Non-pigmented ciliary epithelial cell (primary cell): ENCODE measurements around the gene DRD2.

Experiments
- DNase-seq: peaks from one replicate; pipeline ENCODE4 v3.0.0-alpha.2; 2010; ENCODE audit warnings: low read depth

Gene DRD2

GRCh38 chr11:113398669-113399430 is 76.3 kb downstream of the DRD2 start:
- no peak for DNase-seq

- no peak for DNase-seq
These were observed 77.4 kb downstream of the DRD2 start for GRCh38 chr11:113397821-113398220.

DNA sequence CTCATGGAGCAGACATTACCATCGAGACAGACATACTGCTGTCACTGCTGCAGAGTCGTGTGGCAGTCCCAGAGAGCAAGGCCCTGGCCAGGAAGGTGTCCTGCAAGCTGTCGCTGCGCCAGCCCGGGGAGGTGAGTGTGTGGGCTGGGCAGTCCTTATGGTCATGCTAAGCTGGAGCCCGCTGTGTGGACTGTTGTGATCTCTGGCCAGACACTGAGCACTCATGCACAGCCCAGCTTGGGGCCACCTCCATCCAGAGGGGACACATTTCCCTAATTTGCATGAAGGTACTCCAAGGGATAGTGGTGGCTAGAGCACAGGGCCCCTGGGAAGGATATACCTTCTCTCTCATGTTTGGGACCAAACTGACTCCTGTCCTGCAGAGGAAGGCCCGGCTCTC is 78.0 kb downstream of the DRD2 start:
- DNase-seq = no peak

GRCh38 chr11:113396690-113397089 is 78.5 kb downstream of the DRD2 start:
- DNase-seq = no peak

- DNase-seq = no peak
These were observed 79.3 kb downstream of the DRD2 start for GRCh38 chr11:113395782-113396336.

- DNase-seq = no peak
These were observed 80.3 kb downstream of the DRD2 start for GRCh38 chr11:113394919-113395318.

- no peak for DNase-seq
These were observed 81.7 kb downstream of the DRD2 start for GRCh38 chr11:113393501-113393985.

DNA sequence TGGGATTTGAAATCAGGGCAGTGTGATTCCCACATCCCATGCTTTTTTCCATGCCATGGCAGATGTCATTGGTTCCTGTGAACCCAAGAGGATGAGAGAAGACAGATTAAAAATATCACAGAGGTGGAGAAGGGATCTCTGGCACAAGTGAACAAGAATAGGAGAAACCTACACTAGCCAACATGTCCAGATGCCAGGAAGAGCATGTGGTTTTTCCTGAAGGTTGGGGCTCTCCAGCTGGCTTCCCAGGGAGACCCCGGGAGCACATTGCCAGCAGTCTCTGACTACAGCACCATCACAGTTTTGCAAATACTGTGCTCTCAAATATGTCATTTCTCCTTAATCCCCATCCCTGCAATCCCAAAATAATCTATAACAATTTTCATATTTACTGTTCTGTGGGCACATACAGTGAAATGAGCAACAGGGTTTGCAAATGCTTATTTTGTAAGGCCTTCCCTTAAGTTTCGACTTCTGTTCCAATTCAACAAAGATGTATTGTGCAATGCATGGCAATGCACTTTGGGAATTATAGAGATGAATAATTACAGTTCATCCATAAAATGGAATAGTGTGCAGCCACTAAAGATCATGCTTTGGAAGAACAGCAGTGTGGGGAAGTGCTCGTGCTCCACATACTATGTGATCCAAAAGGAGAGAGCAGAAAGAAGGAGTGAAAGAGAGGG is 82.8 kb downstream of the DRD2 start:
- no peak for DNase-seq

DNA sequence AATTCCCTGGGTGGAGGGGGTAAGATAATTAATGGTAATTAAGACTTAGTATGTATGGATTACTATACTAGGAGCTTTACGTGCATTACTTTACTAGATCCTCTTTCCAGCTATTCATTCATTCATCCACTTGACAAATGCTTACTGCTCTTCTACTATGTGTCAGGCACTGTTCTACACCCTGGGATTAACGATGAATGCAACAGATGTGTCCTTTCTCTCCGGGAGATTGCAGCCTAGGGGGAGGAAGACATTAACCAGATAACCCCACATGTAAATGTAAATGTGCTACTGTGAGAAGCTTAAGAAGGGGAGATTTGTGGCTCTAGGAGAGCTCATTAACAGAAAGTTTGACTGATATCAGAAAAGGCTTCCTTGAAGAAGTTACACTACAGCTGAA is 85.9 kb downstream of the DRD2 start:
- DNase-seq = no peak

GRCh38 chr11:113387605-113388211 is 87.5 kb downstream of the DRD2 start, which contains the start of gene ANKK1:
Gene ANKK1 (plus strand): TSS chr11:113387779. CDS start chr11:113387885, 106 bp downstream.
- no peak for DNase-seq

DNA sequence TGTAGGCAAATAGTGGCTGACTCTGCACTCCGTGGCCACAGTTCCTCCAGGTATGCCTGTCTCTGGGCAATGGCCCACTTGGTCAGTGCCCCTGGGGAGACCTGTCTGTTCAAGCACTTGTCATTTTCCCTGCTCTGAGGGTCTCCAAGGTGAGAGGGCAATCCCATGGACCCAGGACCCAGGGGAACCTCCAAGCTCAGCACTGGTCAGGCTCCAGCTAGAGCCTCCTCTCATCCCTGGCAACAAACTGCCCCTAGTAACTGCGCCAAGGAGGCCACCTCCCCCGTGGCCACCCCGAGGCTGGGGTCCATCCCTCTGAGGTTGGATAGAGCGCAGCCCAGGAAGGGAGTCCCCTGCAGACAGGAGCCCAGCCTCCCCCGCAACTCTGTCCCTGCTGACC is 88.3 kb downstream of the DRD2 start:
- no peak for DNase-seq

DNA sequence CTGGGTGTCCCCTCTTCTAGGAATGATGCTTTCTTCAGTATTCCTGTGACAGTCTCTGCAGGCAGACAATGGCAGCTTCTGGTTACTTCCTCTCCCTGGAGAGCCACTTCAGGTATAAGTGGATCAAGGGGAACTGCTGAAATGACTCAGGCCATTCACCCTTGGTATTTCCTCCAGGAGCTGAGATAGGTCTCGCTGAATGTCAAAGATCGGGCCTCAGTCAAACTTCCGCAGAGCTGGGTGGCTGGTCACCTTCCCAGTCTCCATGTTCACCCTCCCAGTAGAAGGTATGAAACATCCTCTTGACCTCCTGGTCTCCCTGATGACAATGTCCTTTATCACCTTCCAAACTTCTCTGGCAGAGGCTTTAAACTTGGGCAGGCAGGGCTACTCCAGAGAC is 89.4 kb downstream of the DRD2 start:
- DNase-seq = no peak

DNA sequence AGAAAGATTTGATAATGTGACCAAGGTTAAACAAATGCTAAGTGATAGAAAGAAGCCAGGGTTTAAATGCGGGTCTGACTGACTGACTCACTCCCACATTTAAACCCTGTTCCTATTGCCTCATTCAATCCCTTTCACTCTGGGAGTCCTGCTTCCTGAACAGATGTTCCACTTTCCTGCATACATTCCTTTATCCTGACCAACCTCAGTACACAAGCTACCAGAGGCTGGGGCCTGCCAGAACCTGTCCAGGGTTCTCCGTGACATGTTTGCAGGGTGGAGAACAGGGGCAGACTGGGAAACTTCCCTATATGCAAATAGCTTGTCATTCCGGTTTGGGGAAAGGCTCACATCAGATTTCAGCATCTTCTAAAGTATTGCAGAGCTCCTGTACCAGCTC is 90.6 kb downstream of the DRD2 start:
- peak; percentile 95 for DNase-seq

DNA sequence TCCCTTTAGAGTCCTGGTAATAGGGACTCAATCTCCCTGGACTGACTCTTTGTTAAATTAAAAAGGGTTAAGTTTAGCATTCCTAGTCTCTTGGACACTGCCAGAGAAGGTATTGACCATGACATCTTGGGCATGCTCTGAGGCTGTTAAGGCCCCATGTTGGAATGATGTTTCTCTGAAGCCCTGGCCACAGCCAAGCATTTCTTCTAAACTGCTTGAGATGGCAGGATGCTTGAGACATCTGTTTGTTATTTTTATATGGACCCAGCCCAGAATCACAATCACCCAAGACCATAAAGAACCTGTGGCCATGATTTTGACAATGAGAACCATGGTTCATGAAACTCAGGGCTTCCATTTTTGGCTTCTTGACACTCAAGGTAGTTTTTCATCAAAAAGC is 93.1 kb downstream of the DRD2 start:
- no peak for DNase-seq

DNA sequence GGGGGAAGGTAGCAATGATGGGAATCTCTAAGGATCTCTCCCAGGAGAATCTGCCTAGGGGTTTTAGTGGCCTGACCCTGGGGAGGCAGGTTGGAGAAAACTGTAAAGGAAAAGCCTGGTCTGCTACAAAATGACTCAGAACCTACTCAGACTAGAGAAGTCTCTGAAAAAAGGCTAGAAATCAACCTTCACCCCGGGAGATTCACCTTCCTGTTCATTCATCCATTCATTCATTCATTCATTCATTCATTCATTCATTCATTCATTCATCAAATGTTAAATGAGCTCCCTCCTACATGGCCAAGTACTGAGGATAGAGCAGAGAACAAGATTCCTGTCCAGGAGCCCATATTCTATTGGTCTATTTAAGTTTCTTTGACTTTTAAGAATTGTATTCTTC is 96.5 kb downstream of the DRD2 start:
- no peak for DNase-seq

- DNase-seq = no peak
These were observed 97.4 kb downstream of the DRD2 start for GRCh38 chr11:113377681-113378412.

DNA sequence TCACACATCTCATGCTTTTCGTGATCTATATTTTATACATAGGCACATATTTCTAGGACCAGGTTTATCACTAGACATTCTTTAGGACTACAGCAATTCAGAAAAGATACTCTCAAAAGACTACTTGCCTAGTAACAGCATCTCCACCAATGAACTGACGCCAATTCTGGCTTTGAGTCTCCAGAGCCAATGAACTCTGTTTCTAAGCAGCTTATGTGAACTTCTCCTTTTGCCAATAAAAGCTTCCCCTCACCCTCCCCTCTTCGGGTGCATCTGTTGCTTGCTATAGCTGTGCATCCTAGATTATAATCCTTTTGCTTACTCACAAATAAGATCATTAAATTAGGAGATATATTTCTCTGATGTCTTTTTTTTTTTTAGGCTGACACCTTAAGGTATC is 99.0 kb downstream of the DRD2 start:
- DNase-seq = no peak

DNA sequence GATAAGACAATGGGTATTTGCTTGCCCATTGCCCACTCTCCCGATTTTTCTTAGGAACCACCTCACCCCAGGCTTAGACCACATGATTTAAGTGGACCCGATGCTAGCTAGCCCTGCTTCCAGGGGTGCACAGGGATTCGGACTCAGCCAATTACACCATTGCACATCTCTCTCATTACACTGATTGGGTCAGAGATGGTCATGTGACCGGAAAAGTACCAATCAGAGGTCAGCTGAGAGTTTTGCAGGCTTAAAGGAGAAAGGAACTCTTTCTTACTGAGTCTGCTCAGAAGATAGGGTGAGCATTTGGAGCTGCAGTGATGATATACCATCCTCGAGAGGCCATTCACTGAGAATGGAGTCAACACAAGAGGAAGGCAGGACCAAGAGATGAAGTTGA is 99.8 kb downstream of the DRD2 start:
- no peak for DNase-seq

DNA sequence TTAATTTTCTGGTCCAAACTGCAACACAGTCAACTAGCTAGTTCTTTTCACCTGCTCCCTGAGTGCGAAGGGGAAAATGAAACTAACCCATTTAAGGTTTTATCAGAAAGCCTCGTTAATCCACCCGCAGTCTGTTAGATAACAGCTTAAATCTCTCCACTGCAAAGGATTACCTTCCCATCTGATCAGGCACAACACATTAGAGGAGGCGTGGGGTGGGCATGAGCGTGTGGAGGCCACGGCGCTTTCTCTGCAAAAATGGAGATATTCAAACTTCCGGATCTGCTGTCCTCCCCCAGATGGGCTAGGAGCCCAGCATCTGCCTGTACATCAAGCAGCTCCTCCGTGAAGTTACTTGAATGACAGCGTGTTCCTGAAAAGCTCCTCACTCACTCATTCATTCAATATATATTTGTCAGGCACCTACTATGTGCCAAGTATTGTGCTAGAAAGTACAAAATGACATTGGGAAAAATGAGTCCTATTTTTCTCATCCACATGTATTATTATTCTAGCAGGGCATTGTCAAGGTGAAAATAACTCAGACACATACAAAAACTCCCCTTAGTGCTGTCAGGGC is 101.1 kb downstream of the DRD2 start:
- no peak for DNase-seq

DNA sequence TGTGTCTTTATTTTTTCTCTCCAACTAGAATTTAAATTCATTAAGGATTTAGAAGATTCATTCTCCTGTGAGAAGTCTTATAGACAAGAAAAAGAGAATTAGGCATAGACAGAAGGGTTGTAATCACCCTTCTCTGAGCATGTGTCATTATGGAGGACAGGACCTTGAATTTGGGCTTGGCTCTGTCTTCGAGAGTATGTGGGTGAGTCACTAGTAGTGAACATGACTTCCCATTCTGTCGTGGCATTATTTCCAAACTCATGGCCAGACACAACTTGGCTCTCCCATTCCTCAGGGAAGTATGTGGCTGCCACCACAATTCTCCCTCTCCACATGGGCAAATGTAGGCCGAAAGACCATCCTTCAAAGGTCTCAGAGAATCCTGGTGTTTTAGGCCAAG is 101.9 kb downstream of the DRD2 start:
- no peak for DNase-seq

- DNase-seq = no peak
These were observed 102.9 kb downstream of the DRD2 start for GRCh38 chr11:113372309-113372708.

- DNase-seq = no peak
These were observed 104.6 kb downstream of the DRD2 start for GRCh38 chr11:113370634-113371033.
